Measurements from ENCODE around the gene MAGI2.
A peak's percentile ranks its signal among the peaks of the same experiment; 100 is the strongest.
"Not testable (repeated sequence)": the region's sequence is repeated elsewhere in the genome, so short reads cannot be mapped to it uniquely, and the experiment has no call there.

Gene MAGI2

DNA sequence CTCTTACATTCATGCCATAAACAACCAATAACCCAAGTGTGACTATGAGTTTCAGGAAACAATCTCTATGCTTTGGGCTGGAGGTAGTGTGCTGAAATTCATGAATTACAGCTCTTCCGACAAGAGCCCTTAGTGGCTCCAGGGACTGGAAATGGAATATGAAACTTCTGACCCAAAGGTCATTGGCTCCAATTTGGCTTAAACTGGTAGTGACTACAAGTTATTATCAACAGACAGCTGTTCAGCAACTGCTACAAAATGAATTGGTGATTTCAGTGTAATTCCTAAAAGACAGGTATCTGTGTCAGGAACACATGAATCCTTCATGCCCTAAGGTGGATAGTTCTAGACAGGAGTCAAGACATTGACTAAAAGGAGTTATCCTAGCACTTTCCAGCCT lies 909.5 kb downstream of the MAGI2 start:
- no peak for DNase-seq (ENCODE audit: low spot score)

DNA sequence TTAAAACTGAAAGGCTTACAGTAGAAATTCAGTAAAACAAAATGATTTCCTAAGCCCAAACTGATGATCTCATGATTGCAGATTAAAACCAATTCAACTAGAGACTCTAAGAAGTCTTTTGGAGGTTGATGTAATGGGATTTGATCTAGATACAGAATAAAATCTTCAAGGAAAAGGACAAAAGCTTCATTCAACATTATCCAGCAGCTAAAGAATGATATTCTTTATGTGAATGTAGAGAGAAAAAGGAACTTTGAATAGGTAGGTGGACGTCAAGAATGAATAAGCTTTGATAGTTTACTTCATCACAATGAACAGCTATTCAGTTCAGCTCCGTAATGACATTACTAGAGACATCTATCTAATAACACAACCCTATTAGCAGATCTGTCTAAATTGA lies 910.5 kb downstream of the MAGI2 start:
- no peak for DNase-seq (ENCODE audit: low spot score)

DNA sequence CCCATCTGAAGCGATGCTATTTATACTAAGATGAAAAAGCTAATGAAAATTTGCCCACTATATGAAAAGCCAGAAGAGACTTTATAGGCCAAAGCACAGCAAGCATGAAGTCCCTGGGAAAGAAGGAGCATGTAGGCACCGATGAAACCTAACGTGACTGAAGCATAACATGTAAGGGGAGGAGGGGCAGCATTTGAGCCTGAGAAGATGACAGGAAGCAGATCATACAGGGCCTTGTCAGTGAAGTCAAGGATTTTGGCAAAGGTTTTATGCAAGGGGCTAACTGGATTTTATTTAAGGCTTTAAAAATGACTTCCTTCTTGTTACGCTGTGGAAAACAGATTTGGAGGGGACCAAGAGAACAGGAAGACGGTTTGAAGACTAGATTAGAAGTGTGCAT lies 910.9 kb downstream of the MAGI2 start:
- DNase-seq (ENCODE audit: low spot score) = no peak

DNA sequence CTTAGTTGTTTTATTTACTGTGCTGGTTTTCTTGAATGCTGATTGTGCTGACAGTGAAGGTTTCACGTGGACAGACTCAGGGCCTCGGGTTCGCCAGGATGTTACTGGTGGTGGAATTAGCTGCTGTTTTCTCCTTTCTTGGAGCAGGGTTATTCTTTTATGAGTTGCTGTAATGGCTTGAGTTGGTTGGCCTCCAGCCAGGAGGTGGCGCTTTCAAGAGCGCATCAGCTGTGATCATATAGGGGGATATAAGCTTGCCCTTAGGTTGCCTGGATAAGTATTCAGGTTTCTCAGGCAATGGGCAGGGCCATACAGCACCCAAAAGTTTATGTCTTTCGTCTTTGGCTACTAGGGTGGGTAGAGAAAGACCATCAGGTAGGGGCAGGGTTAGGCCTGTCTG lies 913.6 kb downstream of the MAGI2 start:
- DNase-seq (ENCODE audit: low spot score) = no peak

DNA sequence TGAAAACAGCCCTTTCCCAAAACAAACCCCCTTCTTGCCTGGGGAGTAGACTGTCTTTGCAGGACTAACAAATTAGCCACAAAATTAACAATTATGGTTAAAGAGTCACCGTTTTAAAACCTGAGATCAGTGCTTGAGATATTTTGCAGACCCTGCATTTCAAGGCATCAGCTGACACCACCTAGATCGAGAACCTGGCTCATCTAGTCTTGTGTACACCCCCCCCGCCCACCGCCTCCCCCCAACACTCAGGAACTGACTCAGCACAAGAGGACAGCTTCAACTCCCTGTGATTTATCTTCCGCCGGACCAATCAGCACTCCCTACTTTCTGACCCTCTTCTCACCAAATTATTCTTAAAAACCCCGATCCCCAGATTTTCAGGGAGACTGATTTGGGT lies 917.8 kb downstream of the MAGI2 start:
- DNase-seq (ENCODE audit: low spot score) = no peak

DNA sequence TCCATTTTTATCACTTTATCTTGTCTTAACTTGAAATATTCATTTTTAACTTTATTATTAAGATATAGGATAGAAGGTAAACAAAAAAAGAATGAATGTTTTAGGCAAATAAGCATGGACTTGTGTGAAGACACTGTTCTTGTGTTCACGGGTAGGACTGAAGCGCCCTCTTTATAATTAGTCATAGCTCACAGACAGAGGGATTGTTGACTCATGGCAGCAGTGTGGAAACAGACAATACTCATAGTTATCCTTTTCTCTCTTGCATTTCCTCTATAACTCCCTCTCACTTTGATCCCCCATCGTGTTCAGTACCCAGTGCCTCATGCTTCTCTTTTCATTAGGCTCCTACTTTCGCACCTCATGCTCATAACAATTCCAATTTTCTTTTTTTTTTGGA lies 923.1 kb downstream of the MAGI2 start:
- peak; percentile 84 for DNase-seq (ENCODE audit: low spot score)

DNA sequence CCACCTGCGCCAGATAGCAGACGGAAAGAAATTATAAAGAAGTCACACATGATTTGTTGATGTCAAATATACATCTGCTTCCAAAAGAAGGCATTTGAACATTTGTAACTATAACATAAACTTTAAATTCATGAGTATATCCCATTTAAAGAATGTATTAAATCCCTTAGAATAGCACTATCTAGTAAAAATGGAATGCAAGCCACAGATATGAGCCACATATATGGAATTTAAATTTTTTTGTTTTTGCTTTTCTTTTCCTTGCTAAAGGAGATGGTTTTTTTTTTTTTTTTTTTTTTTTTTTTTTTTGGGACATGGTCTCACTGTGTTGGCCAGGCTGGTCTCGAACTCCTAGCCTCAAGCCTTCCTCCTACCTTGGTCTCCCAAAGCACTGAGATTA lies 924.1 kb downstream of the MAGI2 start:
- no peak for DNase-seq (ENCODE audit: low spot score)

DNA sequence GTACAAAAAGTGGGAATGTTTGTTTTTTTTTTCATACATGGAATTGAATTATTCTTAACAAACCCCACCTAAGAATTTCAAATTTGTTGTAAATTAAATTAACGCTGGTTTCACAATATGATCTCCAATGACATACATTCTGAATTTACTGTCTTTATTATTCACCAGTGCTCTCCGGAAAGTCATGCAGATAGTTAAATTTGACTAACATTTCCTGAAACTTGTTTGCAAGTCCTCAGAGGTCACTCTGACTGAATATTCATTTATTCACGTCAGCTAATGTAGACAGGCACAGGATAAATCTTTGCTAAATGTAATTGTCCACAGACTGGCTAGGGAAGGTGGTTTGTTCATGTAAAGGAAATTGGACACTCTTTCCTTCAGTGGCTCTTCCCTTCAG lies 924.5 kb downstream of the MAGI2 start:
- no peak for DNase-seq (ENCODE audit: low spot score)

DNA sequence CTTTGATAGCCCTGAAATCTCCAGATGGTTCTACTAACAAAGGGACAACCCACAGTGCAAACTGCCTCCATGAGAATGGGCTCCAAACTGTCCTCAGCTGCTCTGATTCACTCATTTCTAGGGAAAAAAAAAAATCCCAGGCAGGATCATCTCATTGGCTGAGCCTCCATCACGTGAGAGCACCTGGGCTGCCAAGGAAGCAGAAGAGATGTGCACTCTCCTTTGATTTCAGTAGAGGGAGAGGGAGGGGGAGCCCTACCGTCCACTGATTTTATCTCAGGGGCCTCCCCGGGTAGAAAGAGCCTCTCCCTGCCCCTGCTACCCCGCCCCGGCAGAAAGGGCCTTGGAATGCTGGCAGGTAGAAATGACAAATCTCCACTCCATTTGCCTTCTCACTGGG lies 929.5 kb downstream of the MAGI2 start:
- no peak for DNase-seq (ENCODE audit: low spot score)

DNA sequence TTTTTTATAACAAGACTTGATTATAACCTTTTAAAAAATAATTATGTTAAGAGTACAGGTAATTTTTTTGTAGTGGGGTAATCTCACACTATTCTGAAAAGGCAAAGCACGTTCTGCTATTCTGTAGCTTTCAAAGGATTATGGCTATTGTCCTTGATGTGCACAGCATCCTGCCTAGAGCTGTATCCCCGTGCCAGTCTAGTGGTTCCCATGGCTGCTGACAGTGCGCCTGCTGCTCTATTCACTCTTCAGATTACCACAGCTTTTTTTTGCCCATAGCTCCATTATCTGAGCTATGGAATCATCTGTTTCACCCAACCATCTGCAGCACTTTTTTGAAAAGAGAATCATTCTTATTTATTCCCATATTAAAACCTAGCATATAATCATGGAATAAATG lies 931.5 kb downstream of the MAGI2 start:
- DNase-seq (ENCODE audit: low spot score) = no peak

DNA sequence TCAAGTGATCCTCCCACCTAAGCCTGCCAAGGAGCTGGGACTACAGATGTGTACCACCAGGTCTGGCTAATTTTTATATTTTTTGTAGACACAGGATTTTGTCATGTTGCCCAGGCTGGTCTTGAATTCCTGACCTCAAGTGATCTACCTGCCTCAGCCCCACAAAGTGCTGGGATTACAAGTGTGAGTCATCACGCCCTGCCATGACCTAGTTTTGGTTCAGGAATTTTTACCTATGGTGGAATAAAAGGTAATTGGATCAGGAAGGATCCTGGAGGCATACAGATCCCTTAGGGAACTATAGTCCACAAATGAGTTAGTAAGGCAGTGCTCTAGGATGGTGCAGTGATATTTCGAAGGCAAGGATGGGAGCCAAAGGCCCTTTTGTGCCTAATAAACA lies 937.0 kb downstream of the MAGI2 start:
- DNase-seq (ENCODE audit: low spot score) = no peak

DNA sequence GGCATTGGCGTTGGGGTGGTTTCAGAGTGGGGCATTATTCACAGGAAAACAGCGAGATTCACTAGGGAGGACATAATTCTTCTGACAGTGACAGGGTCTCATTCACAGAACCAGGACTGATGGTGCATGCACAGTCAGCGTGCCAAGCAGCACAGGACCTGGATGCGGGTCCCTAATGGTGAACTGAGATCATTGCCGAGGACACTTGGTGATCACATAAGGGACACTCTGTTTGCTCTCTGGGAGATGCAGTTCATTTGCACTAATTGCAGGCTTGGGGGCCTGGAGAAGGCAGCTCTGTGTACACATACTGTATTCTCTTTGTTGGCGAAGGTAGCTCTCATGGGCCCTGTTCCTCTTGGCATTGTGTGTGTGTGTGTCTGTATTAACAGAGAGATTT lies 938.8 kb downstream of the MAGI2 start:
- DNase-seq (ENCODE audit: low spot score) = peak; percentile 64

DNA sequence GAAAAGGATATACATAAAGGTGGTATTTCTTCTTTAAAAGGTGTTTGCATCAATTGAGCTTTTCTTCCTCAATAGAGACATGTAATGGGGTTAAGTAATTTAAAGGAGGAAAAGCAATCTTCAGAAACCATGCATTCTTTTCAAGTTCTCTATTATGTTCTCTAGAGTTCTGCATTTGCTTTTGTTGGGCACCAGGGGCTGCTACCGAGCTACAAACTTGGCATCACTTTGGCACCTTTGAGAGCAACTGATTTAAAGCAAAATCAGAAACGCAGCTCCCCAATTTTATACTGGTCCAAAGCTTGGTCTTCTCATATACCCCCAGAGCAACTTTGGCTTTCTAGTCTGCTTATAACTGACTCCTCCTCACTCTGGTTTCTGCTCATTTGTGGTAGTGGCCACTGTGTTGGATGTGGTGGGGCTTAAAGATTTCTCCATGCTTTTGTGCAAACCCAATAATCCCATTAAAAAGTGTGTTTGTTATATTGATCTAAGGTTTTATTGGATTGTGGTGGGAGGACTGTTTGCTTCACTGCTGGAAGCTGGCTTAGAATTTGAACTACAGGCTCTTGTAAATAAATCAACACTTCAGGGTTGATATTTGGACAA lies 942.8 kb downstream of the MAGI2 start:
- peak; percentile 73 for DNase-seq (ENCODE audit: low spot score)

DNA sequence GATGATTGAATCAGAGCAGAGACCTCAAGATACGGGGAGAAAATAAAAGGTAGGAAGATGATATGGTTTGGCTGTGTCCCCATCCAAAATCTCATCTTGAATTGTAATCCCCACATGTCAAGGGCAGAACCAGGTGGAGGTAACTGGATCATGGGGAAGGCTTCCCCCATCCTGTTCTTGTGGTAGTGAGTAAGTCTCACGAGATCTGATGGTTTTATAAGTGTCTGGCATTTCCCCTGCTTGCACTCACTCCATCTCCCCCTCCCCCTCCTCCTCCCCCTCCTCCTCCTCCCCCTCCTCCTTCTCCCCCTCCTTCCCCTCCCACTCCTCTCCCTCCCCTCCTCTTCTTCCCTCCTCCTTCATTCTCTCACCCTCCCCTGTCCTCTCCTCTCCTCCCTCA lies 950.2 kb downstream of the MAGI2 start:
- not testable (repeated sequence) for DNase-seq (ENCODE audit: low spot score)

DNA sequence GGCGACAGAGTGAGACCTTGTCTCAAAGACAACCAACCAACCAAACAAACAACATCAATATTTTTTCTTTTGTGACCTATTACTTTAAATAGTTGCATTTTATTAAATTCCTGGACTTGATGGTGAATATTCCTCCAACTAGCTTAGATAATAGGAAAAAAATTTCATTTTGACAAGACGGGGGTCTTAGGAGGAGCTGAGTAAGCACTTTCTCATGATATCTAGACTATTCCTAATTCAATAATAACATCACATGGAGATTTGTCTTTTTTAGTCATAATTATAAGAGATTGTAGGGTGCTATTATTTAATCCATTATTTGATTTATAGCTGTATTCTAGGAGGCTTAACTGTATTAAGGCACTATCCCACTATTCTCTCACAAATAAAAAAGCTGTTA lies 952.4 kb downstream of the MAGI2 start:
- DNase-seq (ENCODE audit: low spot score) = no peak

DNA sequence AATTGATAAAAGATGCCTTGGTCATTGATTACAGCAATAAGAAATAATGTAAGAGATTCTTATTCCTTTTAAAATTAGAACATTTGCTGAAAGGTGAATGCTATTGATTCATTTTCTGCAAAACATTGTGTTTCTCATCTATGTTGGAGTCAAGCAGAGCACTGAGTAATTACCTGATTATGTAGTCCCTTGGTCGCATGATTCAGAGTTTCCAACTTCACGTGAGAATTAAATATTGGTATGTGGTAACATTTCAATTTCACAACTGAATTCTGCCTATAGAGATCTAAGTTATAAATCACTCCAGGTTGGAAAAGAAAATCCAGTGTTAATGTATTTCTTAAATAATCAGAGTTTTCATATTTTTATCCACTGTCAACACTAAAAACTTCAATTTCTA lies 953.5 kb downstream of the MAGI2 start:
- no peak for DNase-seq (ENCODE audit: low spot score)

DNA sequence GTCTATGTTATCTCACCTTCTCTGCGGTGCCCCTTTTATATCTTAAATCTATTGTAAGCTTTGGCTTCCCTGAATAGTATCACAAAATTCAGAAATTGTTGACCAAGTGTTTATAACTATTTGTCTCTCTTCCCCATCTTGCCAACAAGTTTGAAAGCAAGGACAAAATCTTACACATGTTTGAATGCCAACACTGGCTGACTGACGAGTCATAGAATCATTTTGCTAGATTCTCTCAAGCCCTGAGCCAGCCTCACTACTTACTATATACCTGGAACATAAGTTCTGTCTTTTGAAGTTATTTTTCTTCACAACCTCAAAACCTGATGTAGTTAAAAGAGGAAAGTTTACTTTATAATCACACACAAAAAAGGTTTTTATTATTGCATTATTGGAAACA lies 954.2 kb downstream of the MAGI2 start:
- DNase-seq (ENCODE audit: low spot score) = no peak

DNA sequence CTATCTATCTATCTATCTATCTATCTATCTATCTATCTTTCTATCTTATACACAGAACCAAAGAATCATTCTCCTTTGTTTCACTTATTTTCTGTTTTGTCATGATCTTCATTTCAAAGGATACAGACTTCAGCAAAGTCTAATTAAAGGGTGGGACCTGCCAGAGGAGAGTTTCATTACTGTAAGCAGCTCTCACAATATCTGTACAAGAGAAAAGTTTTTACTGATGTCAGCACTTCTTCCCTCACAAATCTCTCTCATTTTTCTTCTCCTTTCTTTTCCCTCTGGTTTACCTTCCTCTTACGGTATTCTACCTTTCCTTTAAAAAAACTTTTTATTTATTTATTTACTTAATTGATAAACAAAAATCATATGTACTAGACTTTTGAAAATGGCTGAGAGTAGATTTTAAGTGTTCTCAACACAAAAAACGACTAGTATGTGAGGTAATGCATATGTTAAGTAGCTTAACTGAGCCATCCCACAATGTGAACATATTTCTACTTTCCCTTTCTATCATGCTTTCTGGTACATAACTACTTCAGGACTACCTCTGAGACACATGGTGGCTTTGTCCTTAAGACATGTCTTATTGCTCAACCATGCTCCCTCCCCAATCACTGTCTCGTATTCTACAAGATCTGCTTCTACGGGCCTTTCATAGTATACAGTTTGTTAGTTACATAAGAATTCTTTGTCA lies 955.6 kb downstream of the MAGI2 start:
- DNase-seq (ENCODE audit: low spot score) = no peak

DNA sequence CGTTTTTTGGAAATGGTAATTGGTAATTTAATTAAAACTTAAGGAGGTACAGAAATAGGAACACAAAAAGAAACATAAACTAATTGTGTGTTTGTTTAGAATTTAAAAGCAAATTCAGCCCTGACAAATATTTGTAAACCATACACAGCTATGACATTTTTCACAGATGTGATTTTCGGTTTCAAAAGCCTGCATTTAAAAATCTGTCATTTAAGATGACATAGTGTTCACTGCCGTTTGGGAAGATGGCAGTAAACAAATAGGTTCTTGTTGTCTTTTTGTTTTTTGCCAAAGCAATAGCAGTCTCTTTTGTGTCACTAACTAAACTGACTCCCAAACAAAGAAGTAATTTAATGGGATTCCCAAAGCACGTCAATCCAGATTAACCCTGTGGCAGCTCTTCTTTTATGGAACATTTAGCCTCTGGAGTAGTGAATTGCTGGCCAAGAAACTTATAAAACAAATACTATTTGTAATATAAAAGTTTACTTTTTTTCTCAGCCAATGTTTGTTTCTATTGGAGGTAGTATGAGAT lies 957.3 kb downstream of the MAGI2 start:
- peak; percentile 51 for DNase-seq (ENCODE audit: low spot score)

DNA sequence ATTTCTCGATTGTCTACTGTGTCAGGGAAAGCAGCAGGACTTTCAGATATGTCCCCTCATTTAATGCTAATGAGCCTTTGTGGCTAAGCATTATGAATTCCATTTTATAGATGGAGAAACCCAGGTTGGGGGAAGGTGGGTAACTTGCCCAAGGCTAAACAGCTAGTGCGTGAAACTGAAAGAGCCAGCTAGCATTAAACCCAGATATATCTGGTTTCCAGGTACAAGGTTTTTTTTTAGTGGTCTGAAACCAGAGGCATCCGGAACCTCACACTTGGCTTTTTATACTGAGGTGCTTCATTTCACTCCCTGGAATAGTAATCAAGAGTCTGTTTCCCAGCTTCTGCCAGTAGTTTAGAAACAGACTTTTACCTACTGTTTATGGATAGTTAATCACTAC lies 960.1 kb downstream of the MAGI2 start:
- DNase-seq (ENCODE audit: low spot score) = no peak

DNA sequence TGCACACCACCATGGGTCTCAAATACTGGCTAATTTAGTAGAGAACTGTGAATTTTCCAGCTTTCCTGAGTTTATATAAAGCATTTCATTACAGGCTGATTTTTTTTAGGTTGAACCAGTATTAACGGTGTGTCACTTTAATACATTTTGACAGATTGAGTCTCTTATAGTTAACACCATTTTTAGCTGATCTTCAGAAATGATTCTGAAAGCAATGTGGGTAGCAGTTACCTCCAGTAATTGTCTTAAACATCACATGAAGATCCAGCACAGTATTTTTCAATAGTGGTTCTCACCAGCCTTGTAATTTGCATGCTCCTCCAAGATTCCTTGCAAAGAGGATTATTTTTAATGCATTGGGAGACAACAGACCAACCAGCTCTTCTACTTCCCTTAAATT lies 961.3 kb downstream of the MAGI2 start:
- DNase-seq (ENCODE audit: low spot score) = no peak

DNA sequence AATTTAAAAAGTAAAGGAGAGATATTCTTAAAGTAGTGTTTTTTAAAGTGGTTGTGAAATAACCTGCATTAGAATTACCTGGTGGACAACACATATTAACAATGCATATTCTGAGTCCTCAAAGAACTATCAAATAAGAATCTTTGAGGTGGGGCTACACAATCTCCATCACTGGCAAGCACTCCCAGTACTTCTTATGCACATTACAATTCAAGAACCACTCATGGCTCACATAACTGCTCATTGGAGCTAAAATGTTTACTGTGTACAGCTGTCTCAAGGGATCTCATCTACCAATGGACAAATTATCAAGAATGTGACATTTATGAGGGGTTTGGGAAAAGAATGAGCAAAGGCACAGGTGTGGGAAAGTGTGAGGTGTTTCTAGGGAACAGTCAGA lies 962.9 kb downstream of the MAGI2 start:
- DNase-seq (ENCODE audit: low spot score) = no peak

DNA sequence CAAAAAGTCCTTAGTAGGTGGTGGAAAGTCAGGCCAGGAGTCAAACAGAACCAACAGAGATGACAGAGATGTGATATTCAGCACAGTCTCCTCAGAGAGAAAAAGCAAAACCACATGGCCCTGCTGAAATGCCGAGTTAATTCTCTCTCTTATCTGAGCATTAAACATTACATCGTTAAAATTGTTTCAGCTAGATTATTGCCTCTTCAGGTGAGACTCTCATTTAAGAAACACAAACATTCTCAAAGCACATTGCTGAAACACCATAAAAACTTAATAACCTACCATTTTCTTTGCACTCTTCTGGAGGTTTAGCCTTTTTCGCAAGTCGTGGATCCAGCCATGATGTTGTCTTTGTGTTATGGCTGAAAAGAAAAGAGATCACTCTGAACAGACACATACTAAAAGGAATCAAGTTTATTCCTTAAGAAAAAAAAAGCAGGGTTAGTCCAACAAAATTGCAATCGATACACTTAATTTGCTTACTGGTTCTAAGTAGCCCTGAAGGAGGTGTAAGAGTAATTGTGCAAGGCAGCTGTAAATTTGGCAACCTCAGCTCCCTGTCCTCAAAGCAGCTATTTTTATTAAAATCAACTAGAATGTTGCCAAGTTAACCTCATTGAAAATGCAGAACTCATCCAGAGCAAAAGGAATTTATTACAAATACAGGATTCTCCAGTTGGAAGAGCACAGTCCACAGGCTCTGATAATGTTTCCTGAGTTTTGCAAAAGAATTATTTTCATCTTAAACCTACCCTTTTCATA lies 963.8 kb downstream of the MAGI2 start:
- peak; percentile 53 for DNase-seq (ENCODE audit: low spot score)

Data from Ammon's horn (tissue), 1 donor.